Bronchial epithelial cell (primary cell): Measurements from ENCODE around the gene AIF1. TPM values are rescaled to one million over a fixed set of nuclear protein-coding genes. Genes with fewer than 3 reads are reported as not detected.
A peak's percentile ranks its signal among the peaks of the same experiment; 100 is the strongest.

Experiments
- DNase-seq: peaks from one replicate; pipeline ENCODE4 v3.0.0-alpha.2; 2010; ENCODE audit warnings: low read depth
- FAIRE-seq: peaks from 2 replicates; lab custom pipeline; 2011; peaks lifted over from hg19 to GRCh38; lab: Jason Lieb, UNC
- H3K27me3 ChIP-seq: 2 replicates; pipeline ENCODE4 v1.5.1; 2011; ENCODE audit warnings: low read length; ENCODE audit not compliant: control insufficient read depth, insufficient read depth
- H3K36me3 ChIP-seq: 2 replicates; pipeline ENCODE4 v1.5.1; 2011; ENCODE audit warnings: low read length; ENCODE audit not compliant: control insufficient read depth, insufficient read depth
- H3K4me3 ChIP-seq: 2 replicates; pipeline ENCODE4 v1.5.1; 2011; ENCODE audit warnings: mild to moderate bottlenecking, low read depth, low read length, control low read depth
- total RNA-seq: library from RNA; depleted of rRNA; stranded (reverse); fragments of >200 nt; gene quantifications from 2 replicates; pipeline ENCODE4 v1.2.1, GENCODE V29; 2014
- TF ChIP-seq, protein P1 (sequence below): IDR thresholded peaks from 2 replicates; pipeline ENCODE4 v1.5.1; 2011; ENCODE audit warnings: mild to moderate bottlenecking, moderate library complexity, low read length, control low read depth, inconsistent platforms; ENCODE audit not compliant: insufficient read depth, severe bottlenecking

AIF1 gene
- total RNA-seq, 1 donor from 2014 or later, result not detected

DNA sequence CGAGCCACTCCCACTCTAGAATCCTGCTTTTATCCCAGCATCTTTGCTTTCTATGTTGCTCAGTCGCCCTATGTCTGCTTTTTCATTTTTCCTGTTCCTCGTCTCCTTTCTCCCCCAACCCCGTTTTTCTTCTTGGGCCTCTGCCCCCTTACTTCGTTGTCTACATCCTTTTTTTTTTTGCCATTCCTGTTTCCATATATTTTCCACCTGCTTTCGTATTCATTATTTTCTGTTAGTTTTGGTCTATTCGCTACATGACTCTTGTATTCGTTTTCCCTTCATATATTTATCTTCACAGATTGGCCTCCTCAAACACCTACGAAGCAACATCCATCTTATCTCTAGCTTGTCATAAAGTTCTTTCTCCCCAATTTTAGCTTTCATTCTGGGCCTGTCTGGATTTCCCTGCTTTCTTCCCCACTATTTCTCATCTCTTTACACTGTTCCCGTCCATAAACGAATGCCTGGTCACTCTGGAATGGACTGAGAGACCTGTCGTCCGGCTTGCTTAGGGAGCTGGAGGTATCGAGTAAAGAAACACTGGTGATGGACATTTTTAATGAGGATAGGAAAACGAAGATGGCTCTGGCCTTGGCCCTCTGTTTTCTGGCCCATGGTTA, 6.4 kb downstream of the AIF1 start:
- DNase-seq (no peak), FAIRE-seq (no peak)
- Histone ChIP-seq H3K4me3 (peak overlapping the region; percentile 73), H3K27me3 (no peaks in the 10 kb centered on the region), H3K36me3 (peaks cover 26% of the 10 kb centered on the region)
- TF ChIP-seq, protein P1, sequence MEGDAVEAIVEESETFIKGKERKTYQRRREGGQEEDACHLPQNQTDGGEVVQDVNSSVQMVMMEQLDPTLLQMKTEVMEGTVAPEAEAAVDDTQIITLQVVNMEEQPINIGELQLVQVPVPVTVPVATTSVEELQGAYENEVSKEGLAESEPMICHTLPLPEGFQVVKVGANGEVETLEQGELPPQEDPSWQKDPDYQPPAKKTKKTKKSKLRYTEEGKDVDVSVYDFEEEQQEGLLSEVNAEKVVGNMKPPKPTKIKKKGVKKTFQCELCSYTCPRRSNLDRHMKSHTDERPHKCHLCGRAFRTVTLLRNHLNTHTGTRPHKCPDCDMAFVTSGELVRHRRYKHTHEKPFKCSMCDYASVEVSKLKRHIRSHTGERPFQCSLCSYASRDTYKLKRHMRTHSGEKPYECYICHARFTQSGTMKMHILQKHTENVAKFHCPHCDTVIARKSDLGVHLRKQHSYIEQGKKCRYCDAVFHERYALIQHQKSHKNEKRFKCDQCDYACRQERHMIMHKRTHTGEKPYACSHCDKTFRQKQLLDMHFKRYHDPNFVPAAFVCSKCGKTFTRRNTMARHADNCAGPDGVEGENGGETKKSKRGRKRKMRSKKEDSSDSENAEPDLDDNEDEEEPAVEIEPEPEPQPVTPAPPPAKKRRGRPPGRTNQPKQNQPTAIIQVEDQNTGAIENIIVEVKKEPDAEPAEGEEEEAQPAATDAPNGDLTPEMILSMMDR, result no peak

DNA sequence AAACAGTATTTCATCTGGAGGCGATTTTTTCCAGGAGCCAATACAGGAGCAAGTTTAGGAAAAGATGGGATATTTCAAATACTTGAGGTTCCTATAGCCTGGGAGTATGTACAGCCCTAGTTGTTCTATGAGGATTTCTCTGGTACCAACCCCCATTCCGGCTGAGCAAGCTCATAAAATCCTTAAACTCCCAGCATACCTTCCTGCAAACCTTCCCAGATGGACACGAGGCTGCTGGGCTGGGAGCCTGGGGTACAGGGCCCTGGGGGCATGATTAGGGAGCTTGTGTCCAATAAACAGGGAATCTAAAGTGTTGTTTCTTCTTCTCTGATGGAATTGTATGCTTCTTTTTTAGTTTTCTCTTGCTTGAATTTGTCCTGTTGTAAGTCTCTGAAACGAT, 7.0 kb downstream of the AIF1 start:
- no peak for DNase-seq
- no peaks in the 10 kb centered on the region for H3K27me3 ChIP-seq
- TF ChIP-seq, protein P1, result no peak
- FAIRE-seq, result no peak
- peaks cover 30% of the 10 kb centered on the region for H3K36me3 ChIP-seq
- H3K4me3 ChIP-seq, result peak overlapping the region; percentile 73

DNA sequence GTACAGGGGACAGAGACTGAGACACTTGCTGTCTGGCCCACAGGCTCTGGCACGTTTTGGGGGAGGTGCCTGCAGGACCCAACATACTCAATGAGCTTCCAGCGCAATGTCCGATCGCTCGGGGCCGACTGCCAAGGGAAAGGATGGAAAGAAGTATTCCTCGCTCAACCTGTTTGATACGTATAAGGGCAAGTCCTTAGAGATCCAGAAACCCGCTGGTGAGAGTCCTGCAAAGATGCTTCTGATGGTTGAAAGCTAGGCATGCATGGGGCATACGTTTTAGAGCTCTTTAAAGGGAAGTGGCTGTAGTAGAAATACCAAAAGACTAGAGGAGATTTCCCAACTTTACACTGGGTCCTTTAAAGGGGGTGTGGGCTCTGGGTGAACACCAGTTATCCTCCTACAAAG, 7.7 kb downstream of the AIF1 start:
- H3K36me3 ChIP-seq, result peaks cover 35% of the 10 kb centered on the region

DNA sequence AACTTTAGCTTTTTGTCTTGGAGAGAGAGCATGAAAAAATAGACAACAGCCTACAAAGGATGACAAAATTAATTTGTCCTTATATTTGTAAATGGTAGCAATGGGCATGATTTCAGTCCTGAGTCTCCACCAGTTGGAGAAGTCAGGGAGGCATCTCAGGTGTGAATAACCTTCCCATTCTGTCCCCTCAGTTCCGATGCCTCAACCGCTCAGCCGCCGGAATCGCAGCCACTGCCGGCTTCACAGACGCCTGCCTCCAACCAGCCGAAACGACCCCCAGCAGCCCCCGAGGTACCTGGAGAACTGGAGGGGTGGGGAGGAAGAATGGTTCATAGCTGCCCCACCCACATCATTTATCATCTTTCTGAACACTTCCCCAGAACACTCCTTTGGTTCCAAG, 9.0 kb downstream of the AIF1 start:
- Histone ChIP-seq H3K27me3 (no peaks in the 10 kb centered on the region), H3K4me3 (no peak overlapping the region), H3K36me3 (peaks cover 44% of the 10 kb centered on the region)
- no peak for FAIRE-seq
- TF ChIP-seq, protein P1, result no peak
- no peak for DNase-seq

More for the DNA sequence above, 7.7 kb downstream of the AIF1 start:
- Histone ChIP-seq H3K4me3 (no peak overlapping the region), H3K27me3 (no peaks in the 10 kb centered on the region)
- FAIRE-seq (no peak), DNase-seq (peak; percentile 63)
- TF ChIP-seq, protein P1, result no peak

DNA sequence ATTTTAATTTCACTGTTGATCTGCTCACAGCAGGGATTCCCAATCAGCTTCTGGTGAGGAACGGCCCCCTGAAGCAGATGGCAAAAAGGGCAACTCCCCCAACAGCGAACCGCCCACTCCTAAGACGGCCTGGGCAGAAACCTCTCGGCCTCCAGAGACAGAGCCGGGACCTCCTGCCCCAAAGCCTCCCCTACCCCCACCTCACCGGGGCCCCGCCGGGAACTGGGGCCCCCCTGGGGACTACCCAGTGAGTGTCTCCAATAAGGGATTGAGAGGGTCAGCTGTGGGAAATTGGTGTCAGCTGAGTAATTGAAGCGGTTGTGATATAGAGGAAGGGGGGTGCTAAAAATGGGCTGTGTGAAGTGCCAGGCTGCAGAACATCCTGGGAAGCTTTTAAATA, 11.9 kb downstream of the AIF1 start:
- Histone ChIP-seq H3K36me3 (peaks cover 61% of the 10 kb centered on the region), H3K4me3 (no peak overlapping the region), H3K27me3 (no peaks in the 10 kb centered on the region)
- DNase-seq (no peak), FAIRE-seq (no peak)
- TF ChIP-seq, protein P1, result no peak

DNA sequence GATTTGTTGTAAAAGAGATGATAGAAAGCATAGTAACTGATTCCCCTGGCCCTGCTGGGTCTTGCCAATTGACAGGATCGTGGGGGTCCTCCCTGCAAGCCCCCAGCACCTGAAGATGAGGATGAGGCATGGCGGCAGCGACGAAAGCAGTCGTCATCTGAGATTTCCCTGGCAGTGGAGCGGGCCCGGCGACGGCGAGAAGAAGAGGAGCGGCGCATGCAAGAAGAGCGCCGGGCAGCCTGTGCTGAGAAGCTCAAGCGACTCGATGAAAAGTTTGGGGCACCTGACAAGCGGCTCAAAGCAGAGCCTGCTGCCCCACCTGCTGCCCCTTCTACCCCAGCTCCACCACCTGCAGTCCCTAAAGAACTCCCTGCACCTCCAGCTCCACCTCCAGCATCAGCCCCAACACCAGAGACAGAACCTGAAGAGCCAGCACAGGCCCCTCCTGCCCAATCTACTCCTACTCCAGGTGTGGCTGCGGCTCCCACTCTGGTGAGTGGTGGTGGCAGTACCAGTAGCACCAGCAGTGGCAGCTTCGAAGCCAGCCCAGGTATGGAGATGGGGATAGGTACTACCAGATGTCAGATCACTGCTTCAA, 12.8 kb downstream of the AIF1 start:
- DNase-seq, result no peak

More for the DNA sequence above, 12.8 kb downstream of the AIF1 start:
- no peaks in the 10 kb centered on the region for H3K27me3 ChIP-seq
- FAIRE-seq, result no peak
- H3K36me3 ChIP-seq, result peaks cover 67% of the 10 kb centered on the region
- no peak overlapping the region for H3K4me3 ChIP-seq
- TF ChIP-seq, protein P1, result no peak
